WTC11 (cell line): ENCODE data around the gene PRKCQ. TPM values are rescaled to one million over a fixed set of nuclear protein-coding genes. Genes with fewer than 3 reads are reported as not detected.

Experiments
- ATAC-seq: fragments of 200-7000 bp; cut with Tn5 transposase; 2 replicates; pipeline ENCODE4 v1.10.0; 2021; ENCODE audit warnings: mild to moderate bottlenecking, moderate library complexity
- CTCF ChIA-PET: fragments of 300-600 bp; sonication (Branson Sonifier 250); formaldehyde crosslinking; loops from one replicate; lab custom pipeline; 2021; ENCODE audit warnings: antibody characterized with exemption; lab: Charles Lee
- POLR2A ChIA-PET: fragments of 350-600 bp; sonication (Branson Sonifier 250); formaldehyde crosslinking; loops from one replicate; lab custom pipeline; 2021; ENCODE audit warnings: antibody characterized with exemption; lab: Charles Lee
- DNase-seq: peaks from one replicate; pipeline ENCODE4 v3.0.0; 2021; ENCODE audit warnings: low spot score
- H3K27ac Mint-ChIP-seq: 2 replicates; pipeline ENCODE4 v1.8.0; 2021; ENCODE audit warnings: mixed read lengths
- H3K27me3 Mint-ChIP-seq: 2 replicates; pipeline ENCODE4 v1.8.0; 2021; ENCODE audit warnings: low read depth, mild to moderate bottlenecking, moderate library complexity, mixed read lengths
- H3K36me3 Mint-ChIP-seq: 2 replicates; pipeline ENCODE4 v1.8.0; 2021; ENCODE audit warnings: mixed read lengths
- H3K4me1 Mint-ChIP-seq: 2 replicates; pipeline ENCODE4 v1.8.0; 2022; ENCODE audit warnings: mixed read lengths
- H3K4me3 Mint-ChIP-seq: 2 replicates; pipeline ENCODE4 v1.8.0; 2021; ENCODE audit warnings: mild to moderate bottlenecking, moderate library complexity, mixed read lengths
- H3K9me3 Mint-ChIP-seq: 2 replicates; pipeline ENCODE4 v1.8.0; 2021; ENCODE audit warnings: mixed read lengths
- GRHL2 ChIP-seq: fragments of 250-450 bp; sonication (Bioruptor Pico); IDR thresholded peaks from 2 replicates; pipeline ENCODE4 v1.8.0; 2022; ENCODE audit warnings: mild to moderate bottlenecking, moderate library complexity; ENCODE audit not compliant: insufficient replicate concordance, severe bottlenecking
- NFE2L1 ChIP-seq: sonication (generic); formaldehyde crosslinking; IDR thresholded peaks from 2 replicates; pipeline ENCODE4 v1.8.1; 2023; ENCODE audit warnings: missing genetic modification reagents
- NR3C1 ChIP-seq: sonication (generic); formaldehyde crosslinking; conservative IDR thresholded peaks from 2 replicates; pipeline ENCODE4 v1.8.1; 2023; ENCODE audit warnings: low read depth, mild to moderate bottlenecking, missing genetic modification reagents
- PRRX2 ChIP-seq: fragments of 250-450 bp; sonication (Bioruptor Pico); IDR thresholded peaks from 2 replicates; pipeline ENCODE4 v1.8.0; 2021; ENCODE audit warnings: mild to moderate bottlenecking
- SMAD4 ChIP-seq: sonication (generic); formaldehyde crosslinking; IDR thresholded peaks from 2 replicates; pipeline ENCODE4 v1.8.0; 2022; ENCODE audit warnings: mild to moderate bottlenecking, missing genetic modification reagents
- SOX15 ChIP-seq: fragments of 250-450 bp; sonication (Bioruptor Pico); IDR thresholded peaks from 2 replicates; pipeline ENCODE4 v1.9.0; 2021; ENCODE audit warnings: mild to moderate bottlenecking
- TCF7 ChIP-seq: sonication (generic); formaldehyde crosslinking; IDR thresholded peaks from 2 replicates; pipeline ENCODE4 v1.8.0; 2022; ENCODE audit warnings: mild to moderate bottlenecking, low read depth, missing genetic modification reagents, moderate library complexity
- ZBTB21 ChIP-seq: sonication (generic); formaldehyde crosslinking; IDR thresholded peaks from 2 replicates; pipeline ENCODE4 v1.8.1; 2023; ENCODE audit warnings: mild to moderate bottlenecking, missing genetic modification reagents, borderline replicate concordance
- ZNF416 ChIP-seq: fragments of 250-450 bp; sonication (Bioruptor Pico); IDR thresholded peaks from 2 replicates; pipeline ENCODE4 v1.9.0; 2021; ENCODE audit warnings: mild to moderate bottlenecking, inconsistent platforms
- total RNA-seq: library from RNA; stranded (reverse); gene quantifications from 3 replicates; pipeline ENCODE4 v1.2.3, GENCODE V29; 2021
- TF ChIP-seq, protein P1 (sequence below): fragments of 250-450 bp; sonication (Bioruptor Pico); conservative IDR thresholded peaks from 2 replicates; pipeline ENCODE4 v1.9.0; 2021; ENCODE audit warnings: mild to moderate bottlenecking
- TF ChIP-seq, protein P2 (sequence below): sonication (generic); formaldehyde crosslinking; conservative IDR thresholded peaks from 2 replicates; pipeline ENCODE4 v1.8.1; 2023; ENCODE audit warnings: mild to moderate bottlenecking, low read depth, missing genetic modification reagents, moderate library complexity
- TF ChIP-seq, protein P3 (sequence below): sonication (generic); formaldehyde crosslinking; IDR thresholded peaks from 2 replicates; pipeline ENCODE4 v1.8.0; 2022; ENCODE audit warnings: mild to moderate bottlenecking, missing genetic modification reagents
- TF ChIP-seq, protein P4 (sequence below): fragments of 250-450 bp; sonication (Bioruptor Pico); IDR thresholded peaks from 2 replicates; pipeline ENCODE4 v1.9.0; 2021; ENCODE audit warnings: moderate library complexity, mild to moderate bottlenecking, inconsistent platforms, borderline replicate concordance
- TF ChIP-seq, protein P5 (sequence below): sonication (generic); formaldehyde crosslinking; IDR thresholded peaks from 2 replicates; pipeline ENCODE4 v1.8.0; 2022; ENCODE audit warnings: mild to moderate bottlenecking, missing genetic modification reagents
- TF ChIP-seq, protein P6 (sequence below): sonication (generic); formaldehyde crosslinking; IDR thresholded peaks from 2 replicates; pipeline ENCODE4 v1.8.0; 2023; ENCODE audit warnings: mild to moderate bottlenecking, missing genetic modification reagents
- TF ChIP-seq, protein P7 (sequence below): sonication (generic); formaldehyde crosslinking; IDR thresholded peaks from 2 replicates; pipeline ENCODE4 v1.8.1; 2023; ENCODE audit warnings: mild to moderate bottlenecking, missing genetic modification reagents

Gene PRKCQ
- total RNA-seq, 1 experiment from 2014 or later = 8.7 TPM

DNA sequence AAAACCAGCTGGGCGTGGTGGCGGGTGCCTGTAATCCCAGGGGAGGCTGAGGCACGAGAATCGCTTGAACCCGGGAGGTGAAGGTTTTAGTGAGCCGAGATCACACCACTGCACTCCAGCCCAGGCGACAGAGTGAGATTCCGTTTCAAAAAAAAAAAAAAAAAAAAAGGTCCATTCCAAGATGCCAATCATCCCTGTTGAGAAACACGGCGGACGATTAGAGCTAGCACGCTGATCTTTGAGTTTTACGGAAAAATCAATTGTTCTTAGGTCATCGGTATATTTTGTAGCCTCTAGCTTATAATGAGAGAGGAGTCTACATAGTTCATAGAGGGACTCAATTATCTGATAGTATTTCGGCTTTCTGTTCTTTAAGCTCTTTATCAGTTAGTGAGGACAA is 169.2 kb downstream of the PRKCQ start (continued):
- TF ChIP-seq, protein P1, sequence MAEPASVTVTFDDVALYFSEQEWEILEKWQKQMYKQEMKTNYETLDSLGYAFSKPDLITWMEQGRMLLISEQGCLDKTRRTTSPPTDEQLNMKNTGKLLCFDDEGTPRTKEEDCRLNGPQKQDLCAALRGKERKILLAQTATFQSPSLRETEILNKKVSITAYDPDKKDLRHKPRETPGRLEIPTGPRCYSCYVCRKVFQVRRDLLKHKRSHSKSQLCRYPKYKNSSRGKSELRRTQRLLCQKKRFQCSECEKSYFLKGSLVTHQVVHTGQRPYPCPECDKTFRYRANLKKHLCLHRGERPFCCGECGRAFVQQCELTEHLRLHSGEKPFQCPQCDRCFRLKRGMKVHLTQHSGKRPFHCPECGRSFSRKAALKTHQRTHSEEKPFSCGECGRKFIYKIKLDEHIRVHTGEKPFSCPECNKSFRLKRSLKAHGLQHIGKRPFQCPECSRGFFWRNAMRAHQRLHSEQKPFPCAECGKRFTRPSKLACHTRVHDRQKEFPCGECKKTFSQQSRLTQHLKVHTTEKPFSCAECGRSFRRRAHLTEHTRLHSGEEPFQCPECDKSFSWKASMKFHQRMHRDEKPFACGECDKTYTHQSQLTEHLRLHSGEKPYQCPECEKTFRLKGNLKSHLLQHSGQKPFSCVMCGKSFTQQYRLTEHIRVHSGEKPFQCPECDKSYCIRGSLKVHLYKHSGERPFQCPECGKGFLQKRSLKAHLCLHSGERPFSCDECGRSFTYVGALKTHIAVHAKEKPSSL = no peak
- TF ChIP-seq, protein P2, sequence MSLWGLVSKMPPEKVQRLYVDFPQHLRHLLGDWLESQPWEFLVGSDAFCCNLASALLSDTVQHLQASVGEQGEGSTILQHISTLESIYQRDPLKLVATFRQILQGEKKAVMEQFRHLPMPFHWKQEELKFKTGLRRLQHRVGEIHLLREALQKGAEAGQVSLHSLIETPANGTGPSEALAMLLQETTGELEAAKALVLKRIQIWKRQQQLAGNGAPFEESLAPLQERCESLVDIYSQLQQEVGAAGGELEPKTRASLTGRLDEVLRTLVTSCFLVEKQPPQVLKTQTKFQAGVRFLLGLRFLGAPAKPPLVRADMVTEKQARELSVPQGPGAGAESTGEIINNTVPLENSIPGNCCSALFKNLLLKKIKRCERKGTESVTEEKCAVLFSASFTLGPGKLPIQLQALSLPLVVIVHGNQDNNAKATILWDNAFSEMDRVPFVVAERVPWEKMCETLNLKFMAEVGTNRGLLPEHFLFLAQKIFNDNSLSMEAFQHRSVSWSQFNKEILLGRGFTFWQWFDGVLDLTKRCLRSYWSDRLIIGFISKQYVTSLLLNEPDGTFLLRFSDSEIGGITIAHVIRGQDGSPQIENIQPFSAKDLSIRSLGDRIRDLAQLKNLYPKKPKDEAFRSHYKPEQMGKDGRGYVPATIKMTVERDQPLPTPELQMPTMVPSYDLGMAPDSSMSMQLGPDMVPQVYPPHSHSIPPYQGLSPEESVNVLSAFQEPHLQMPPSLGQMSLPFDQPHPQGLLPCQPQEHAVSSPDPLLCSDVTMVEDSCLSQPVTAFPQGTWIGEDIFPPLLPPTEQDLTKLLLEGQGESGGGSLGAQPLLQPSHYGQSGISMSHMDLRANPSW (CRISPR knock-in tag) = no peak
- TF ChIP-seq TCF7 = no peak

DNA sequence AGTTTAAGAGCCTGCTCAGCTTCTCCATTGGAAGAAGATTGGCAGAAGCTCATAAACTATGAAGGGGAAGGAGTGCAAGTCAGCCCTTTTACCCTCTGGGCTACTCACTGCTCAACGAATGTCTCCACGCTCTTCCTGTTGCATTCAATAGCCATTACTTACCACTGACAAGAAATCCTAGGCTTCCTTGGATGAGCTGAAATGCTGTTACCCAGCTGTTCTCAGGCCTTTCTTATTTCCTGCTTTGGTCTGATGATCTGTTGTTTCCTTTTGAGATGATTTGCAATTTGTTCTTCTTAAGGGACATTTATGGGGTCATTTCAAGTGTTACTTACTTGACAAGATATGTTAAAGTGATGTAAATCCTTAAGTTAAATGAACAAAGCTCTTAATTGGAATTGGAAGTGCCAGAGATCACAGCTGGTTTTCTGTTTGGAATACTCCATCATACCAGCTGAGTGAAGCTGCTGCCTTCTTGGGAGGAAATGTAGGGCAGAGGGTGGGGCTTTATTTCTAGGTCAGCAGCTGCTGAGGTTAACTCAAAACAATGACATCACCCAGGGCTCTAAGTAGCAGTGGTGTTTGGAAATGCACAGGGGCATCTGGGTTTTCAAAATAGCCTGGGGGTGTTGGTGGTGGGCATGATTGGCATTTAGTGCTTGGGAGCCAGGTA is 170.0 kb downstream of the PRKCQ start:
- TF ChIP-seq, protein P3, sequence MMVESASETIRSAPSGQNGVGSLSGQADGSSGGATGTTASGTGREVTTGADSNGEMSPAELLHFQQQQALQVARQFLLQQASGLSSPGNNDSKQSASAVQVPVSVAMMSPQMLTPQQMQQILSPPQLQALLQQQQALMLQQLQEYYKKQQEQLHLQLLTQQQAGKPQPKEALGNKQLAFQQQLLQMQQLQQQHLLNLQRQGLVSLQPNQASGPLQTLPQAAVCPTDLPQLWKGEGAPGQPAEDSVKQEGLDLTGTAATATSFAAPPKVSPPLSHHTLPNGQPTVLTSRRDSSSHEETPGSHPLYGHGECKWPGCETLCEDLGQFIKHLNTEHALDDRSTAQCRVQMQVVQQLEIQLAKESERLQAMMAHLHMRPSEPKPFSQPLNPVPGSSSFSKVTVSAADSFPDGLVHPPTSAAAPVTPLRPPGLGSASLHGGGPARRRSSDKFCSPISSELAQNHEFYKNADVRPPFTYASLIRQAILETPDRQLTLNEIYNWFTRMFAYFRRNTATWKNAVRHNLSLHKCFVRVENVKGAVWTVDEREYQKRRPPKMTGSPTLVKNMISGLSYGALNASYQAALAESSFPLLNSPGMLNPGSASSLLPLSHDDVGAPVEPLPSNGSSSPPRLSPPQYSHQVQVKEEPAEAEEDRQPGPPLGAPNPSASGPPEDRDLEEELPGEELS (CRISPR knock-in tag) = no peak
- TF ChIP-seq SMAD4 (no peak), ZBTB21 (CRISPR knock-in tag) (no peak)
- no peaks in the 10 kb centered on the region for H3K9me3 Mint-ChIP-seq
- POLR2A ChIA-PET = interaction anchor here (1.2 kb wide), 1 partner anchor 207 kb away, joined by 4 read pairs; the partner anchor contains the start of gene PFKFB3
- DNase-seq (no peak), ATAC-seq (peak; percentile 59)
- H3K36me3 Mint-ChIP-seq = no peaks in the 10 kb centered on the region
- CTCF ChIA-PET = interaction anchor here (1.3 to 2.7 kb wide), 4 partner anchors 8 to 324 kb away, joined by 5 to 28 read pairs (median 8); partner anchors contain the start of gene PFKFB3
- H3K4me1 Mint-ChIP-seq = peaks cover 12% of the 10 kb centered on the region
- H3K27me3 Mint-ChIP-seq = peaks cover 3% of the 10 kb centered on the region; the same call in 1 of the 2 replicates
- no peak overlapping the region for H3K4me3 Mint-ChIP-seq
- peak overlapping the region; percentile 37; the same call in 1 of the 2 replicates for H3K27ac Mint-ChIP-seq

DNA sequence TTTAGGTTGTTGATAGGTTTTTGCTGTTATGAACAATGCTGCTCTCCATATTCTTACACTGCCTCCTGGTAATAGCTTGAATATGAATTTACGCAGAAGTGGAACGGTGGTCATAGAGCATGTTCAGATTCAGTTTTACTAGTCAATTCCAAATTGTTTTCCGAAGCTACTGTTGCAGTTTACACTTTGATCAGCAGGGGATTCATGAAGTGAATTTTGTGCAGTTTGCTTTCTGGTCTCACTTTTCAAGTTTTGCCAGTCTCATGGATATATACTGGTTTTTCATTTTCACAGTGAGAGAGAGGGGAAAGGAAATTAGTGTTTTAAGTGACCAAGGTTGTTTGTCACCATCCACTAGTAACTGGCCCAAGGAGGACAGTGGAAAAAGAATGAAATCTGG is 171.3 kb downstream of the PRKCQ start:
- Mint-ChIP-seq H3K27ac (no peak overlapping the region), H3K9me3 (no peaks in the 10 kb centered on the region), H3K27me3 (peaks cover 3% of the 10 kb centered on the region; the same call in 1 of the 2 replicates), H3K4me1 (peaks cover 12% of the 10 kb centered on the region), H3K36me3 (no peaks in the 10 kb centered on the region), H3K4me3 (no peak overlapping the region)
- CTCF ChIA-PET = interaction anchor here (0.8 to 2.7 kb wide), 4 partner anchors 7 to 206 kb away, joined by 3 to 28 read pairs (median 7); partner anchors contain the start of gene PFKFB3
- POLR2A ChIA-PET = no interaction called here
- ATAC-seq = no peak
- DNase-seq = no peak
- no peak for TF ChIP-seq GRHL2
- no peak for TF ChIP-seq ZNF416 (CRISPR knock-in tag)
- TF ChIP-seq, protein P4, sequence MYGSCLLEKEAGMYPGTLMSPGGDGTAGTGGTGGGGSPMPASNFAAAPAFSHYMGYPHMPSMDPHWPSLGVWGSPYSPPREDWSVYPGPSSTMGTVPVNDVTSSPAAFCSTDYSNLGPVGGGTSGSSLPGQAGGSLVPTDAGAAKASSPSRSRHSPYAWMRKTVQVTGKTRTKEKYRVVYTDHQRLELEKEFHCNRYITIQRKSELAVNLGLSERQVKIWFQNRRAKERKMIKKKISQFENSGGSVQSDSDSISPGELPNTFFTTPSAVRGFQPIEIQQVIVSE (CRISPR knock-in tag) = no peak
- no peak for TF ChIP-seq PRRX2 (CRISPR knock-in tag)
- TF ChIP-seq, protein P5, sequence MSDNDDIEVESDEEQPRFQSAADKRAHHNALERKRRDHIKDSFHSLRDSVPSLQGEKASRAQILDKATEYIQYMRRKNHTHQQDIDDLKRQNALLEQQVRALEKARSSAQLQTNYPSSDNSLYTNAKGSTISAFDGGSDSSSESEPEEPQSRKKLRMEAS (CRISPR knock-in tag) = no peak
- no peak for TF ChIP-seq NFE2L1 (CRISPR knock-in tag)
- TF ChIP-seq, protein P3 (CRISPR knock-in tag) = no peak
- TF ChIP-seq, protein P6, sequence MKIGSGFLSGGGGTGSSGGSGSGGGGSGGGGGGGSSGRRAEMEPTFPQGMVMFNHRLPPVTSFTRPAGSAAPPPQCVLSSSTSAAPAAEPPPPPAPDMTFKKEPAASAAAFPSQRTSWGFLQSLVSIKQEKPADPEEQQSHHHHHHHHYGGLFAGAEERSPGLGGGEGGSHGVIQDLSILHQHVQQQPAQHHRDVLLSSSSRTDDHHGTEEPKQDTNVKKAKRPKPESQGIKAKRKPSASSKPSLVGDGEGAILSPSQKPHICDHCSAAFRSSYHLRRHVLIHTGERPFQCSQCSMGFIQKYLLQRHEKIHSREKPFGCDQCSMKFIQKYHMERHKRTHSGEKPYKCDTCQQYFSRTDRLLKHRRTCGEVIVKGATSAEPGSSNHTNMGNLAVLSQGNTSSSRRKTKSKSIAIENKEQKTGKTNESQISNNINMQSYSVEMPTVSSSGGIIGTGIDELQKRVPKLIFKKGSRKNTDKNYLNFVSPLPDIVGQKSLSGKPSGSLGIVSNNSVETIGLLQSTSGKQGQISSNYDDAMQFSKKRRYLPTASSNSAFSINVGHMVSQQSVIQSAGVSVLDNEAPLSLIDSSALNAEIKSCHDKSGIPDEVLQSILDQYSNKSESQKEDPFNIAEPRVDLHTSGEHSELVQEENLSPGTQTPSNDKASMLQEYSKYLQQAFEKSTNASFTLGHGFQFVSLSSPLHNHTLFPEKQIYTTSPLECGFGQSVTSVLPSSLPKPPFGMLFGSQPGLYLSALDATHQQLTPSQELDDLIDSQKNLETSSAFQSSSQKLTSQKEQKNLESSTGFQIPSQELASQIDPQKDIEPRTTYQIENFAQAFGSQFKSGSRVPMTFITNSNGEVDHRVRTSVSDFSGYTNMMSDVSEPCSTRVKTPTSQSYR = no peak
- no peak for TF ChIP-seq SMAD4
- TF ChIP-seq, protein P7, sequence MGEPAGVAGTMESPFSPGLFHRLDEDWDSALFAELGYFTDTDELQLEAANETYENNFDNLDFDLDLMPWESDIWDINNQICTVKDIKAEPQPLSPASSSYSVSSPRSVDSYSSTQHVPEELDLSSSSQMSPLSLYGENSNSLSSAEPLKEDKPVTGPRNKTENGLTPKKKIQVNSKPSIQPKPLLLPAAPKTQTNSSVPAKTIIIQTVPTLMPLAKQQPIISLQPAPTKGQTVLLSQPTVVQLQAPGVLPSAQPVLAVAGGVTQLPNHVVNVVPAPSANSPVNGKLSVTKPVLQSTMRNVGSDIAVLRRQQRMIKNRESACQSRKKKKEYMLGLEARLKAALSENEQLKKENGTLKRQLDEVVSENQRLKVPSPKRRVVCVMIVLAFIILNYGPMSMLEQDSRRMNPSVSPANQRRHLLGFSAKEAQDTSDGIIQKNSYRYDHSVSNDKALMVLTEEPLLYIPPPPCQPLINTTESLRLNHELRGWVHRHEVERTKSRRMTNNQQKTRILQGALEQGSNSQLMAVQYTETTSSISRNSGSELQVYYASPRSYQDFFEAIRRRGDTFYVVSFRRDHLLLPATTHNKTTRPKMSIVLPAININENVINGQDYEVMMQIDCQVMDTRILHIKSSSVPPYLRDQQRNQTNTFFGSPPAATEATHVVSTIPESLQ = no peak
- no peak for TF ChIP-seq NR3C1 (CRISPR knock-in tag)
- TF ChIP-seq SOX15 (CRISPR knock-in tag) = no peak
